Omental fat pad (tissue), 4 donors: ENCODE results near the gene ZNF536. TPM values are rescaled to one million over a fixed set of nuclear protein-coding genes. Genes with fewer than 3 reads are reported as not detected.

Experiments
- ATAC-seq: fragments of 150-250 bp; one replicate; pipeline ENCODE4 v1.9.1; 2016; ENCODE audit warnings: mild to moderate bottlenecking, moderate library complexity; ENCODE audit not compliant: low FRiP score
- DNase-seq: peaks from one replicate; pipeline ENCODE4 v3.0.0-alpha.2; 2019; ENCODE audit warnings: low spot score
- CTCF ChIP-seq, 3 donors: fragments of 450-650 bp; IDR thresholded peaks; one replicate each; pipeline ENCODE4 v1.5.1; 2016 to 2017; ENCODE audit warnings: antibody characterized with exemption in 3 of 3, mild to moderate bottlenecking in 3 of 3, moderate library complexity in 2 of 3
- total RNA-seq, 4 donors: library from RNA; depleted of rRNA; stranded (reverse); fragments of >200 nt; gene quantifications; one replicate each; pipeline ENCODE4 v1.1.0, GENCODE V29; 2016

The ZNF536 gene
- total RNA-seq, 4 donors from 2014 or later = 0.09 to 1.1 TPM; not detected in 2

- ATAC-seq (no peak), DNase-seq (no peak)
- no peak for TF ChIP-seq CTCF (IDR thresholded peaks at IDR 0.05)
Measured at GRCh38 chr19:30402436-30403202, 30.4 kb downstream of the ZNF536 start.

- DNase-seq (no peak), ATAC-seq (no peak)
- no peak for TF ChIP-seq CTCF (IDR thresholded peaks at IDR 0.05)
Measured at GRCh38 chr19:30403203-30403985, 31.2 kb downstream of the ZNF536 start.

GRCh38 chr19:30406220-30407067, 34.3 kb downstream of the ZNF536 start:
- no peak for TF ChIP-seq CTCF (IDR thresholded peaks at IDR 0.05)
- DNase-seq (no peak), ATAC-seq (peak; percentile 41)

GRCh38 chr19:30407068-30407709, 35.0 kb downstream of the ZNF536 start:
- ATAC-seq (no peak), DNase-seq (no peak)
- TF ChIP-seq CTCF (IDR thresholded peaks at IDR 0.05) = no peak

GRCh38 chr19:30408734-30409301, 36.6 kb downstream of the ZNF536 start:
- DNase-seq = no peak
- TF ChIP-seq CTCF (IDR thresholded peaks at IDR 0.05) = no peak

GRCh38 chr19:30411714-30412113, 39.5 kb downstream of the ZNF536 start:
- ATAC-seq = no peak
- no peak for DNase-seq
- TF ChIP-seq CTCF (IDR thresholded peaks at IDR 0.05) = no peak

More at GRCh38 chr19:30408734-30409301, 36.6 kb downstream of the ZNF536 start:
- no peak for ATAC-seq
